ENCODE results near the gene CUTA.

Gene CUTA

GRCh38 chr6:33417903-33418689 is at the start of gene CUTA:
Gene CUTA (minus strand): TSS chr6:33418107. CDS start chr6:33418000, 107 bp downstream.
- DNase-seq: peak; percentile 100

GRCh38 chr6:33467091-33467490 is 49.2 kb upstream of the CUTA start:
- DNase-seq: no peak

GRCh38 chr6:33466075-33466735 is 48.3 kb upstream of the CUTA start:
- no peak for DNase-seq

- DNase-seq: no peak
These were observed 41.3 kb upstream of the CUTA start for GRCh38 chr6:33459226-33459625.

- DNase-seq: no peak
These were observed 40.8 kb upstream of the CUTA start for GRCh38 chr6:33458676-33459075.

- no peak for DNase-seq
These were observed 38.2 kb upstream of the CUTA start for GRCh38 chr6:33456156-33456555.

- no peak for DNase-seq
These were observed 37.1 kb upstream of the CUTA start for GRCh38 chr6:33455051-33455450.

GRCh38 chr6:33454009-33454946 is 36.4 kb upstream of the CUTA start, which contains the start of gene ZBTB9:
Gene ZBTB9 (plus strand): TSS chr6:33454576. CDS start chr6:33455101, 525 bp downstream.
- peak; percentile 97 for DNase-seq

- peak; percentile 25 for DNase-seq
These were observed 35.6 kb upstream of the CUTA start for GRCh38 chr6:33453393-33454008.

- DNase-seq: no peak
These were observed 34.6 kb upstream of the CUTA start for GRCh38 chr6:33452496-33452895.

- no peak for DNase-seq
These were observed 33.7 kb upstream of the CUTA start for GRCh38 chr6:33451606-33452005.

GRCh38 chr6:33450434-33450833 is 32.5 kb upstream of the CUTA start:
- DNase-seq: no peak

- DNase-seq: no peak
These were observed 28.4 kb upstream of the CUTA start for GRCh38 chr6:33446356-33446755.

- DNase-seq: no peak
These were observed 27.3 kb upstream of the CUTA start for GRCh38 chr6:33445119-33445603.

GRCh38 chr6:33443619-33444504 is 26.0 kb upstream of the CUTA start:
- DNase-seq: no peak

- DNase-seq: no peak
These were observed 25.1 kb upstream of the CUTA start for GRCh38 chr6:33443025-33443424.

- DNase-seq: no peak
These were observed 24.4 kb upstream of the CUTA start for GRCh38 chr6:33442283-33442682.

- DNase-seq: no peak
These were observed 23.6 kb upstream of the CUTA start for GRCh38 chr6:33441457-33441856.

- no peak for DNase-seq
These were observed 22.9 kb upstream of the CUTA start for GRCh38 chr6:33440649-33441309.

- DNase-seq: no peak
These were observed 22.2 kb upstream of the CUTA start for GRCh38 chr6:33439956-33440648.
